ENCODE data around the gene CDX2.

The CDX2 gene

GRCh38 chr13:27991881-27992280 lies 22.8 kb upstream of the CDX2 start:
- no peak overlapping the region for H3K4me3 Mint-ChIP-seq
- peaks cover 22% of the 10 kb centered on the region for H3K27me3 Mint-ChIP-seq (ENCODE audit: low read depth, poor library complexity)
- H3K36me3 Mint-ChIP-seq (ENCODE audit: low read depth): no peaks in the 10 kb centered on the region
- DNase-seq: no peak
- no peak overlapping the region for H3K27ac Mint-ChIP-seq
- H3K9me3 Mint-ChIP-seq: no peaks in the 10 kb centered on the region
- H3K4me1 Mint-ChIP-seq: peaks cover 17% of the 10 kb centered on the region
- TF ChIP-seq, protein P1, sequence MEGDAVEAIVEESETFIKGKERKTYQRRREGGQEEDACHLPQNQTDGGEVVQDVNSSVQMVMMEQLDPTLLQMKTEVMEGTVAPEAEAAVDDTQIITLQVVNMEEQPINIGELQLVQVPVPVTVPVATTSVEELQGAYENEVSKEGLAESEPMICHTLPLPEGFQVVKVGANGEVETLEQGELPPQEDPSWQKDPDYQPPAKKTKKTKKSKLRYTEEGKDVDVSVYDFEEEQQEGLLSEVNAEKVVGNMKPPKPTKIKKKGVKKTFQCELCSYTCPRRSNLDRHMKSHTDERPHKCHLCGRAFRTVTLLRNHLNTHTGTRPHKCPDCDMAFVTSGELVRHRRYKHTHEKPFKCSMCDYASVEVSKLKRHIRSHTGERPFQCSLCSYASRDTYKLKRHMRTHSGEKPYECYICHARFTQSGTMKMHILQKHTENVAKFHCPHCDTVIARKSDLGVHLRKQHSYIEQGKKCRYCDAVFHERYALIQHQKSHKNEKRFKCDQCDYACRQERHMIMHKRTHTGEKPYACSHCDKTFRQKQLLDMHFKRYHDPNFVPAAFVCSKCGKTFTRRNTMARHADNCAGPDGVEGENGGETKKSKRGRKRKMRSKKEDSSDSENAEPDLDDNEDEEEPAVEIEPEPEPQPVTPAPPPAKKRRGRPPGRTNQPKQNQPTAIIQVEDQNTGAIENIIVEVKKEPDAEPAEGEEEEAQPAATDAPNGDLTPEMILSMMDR (IDR thresholded peaks at IDR 0.05): no peak

DNA sequence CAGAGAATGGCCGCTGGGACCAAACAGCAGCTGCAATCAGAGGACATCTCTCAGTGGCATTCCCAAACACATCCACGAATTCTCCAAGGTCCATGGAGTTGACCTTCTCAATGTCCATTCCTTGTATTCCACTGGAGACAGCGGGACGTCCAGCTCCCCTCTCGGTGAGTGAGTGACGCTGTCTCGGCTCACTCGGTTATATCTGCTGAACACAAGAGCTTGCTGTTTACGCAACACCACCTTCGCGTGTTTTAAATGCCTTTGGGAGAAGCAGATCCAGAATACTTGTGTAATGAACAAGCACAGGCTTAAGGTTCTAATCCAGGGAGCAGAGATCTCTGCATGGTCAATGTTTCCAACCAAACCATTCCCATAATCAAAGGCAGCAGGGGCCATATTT lies 19.4 kb upstream of the CDX2 start, which contains the start of gene URAD:
Gene URAD (minus strand): TSS at position 174 of the 400 bp plus-strand sequence. CDS start 56 bp downstream, at position 118.
- H3K4me3 Mint-ChIP-seq: no peak within 1 kb of the TSS
- H3K27me3 Mint-ChIP-seq (ENCODE audit: low read depth, poor library complexity): peaks cover 16% of the 10 kb centered on the region
- TF ChIP-seq, protein P1 (IDR thresholded peaks at IDR 0.05): no peak
- H3K27ac Mint-ChIP-seq: peak within 1 kb of the TSS; percentile 33
- H3K4me1 Mint-ChIP-seq: peaks cover 26% of the 10 kb centered on the region
- DNase-seq: no peak
- no peaks in the 10 kb centered on the region for H3K9me3 Mint-ChIP-seq
- no peaks in the 10 kb centered on the region for H3K36me3 Mint-ChIP-seq (ENCODE audit: low read depth)

DNA sequence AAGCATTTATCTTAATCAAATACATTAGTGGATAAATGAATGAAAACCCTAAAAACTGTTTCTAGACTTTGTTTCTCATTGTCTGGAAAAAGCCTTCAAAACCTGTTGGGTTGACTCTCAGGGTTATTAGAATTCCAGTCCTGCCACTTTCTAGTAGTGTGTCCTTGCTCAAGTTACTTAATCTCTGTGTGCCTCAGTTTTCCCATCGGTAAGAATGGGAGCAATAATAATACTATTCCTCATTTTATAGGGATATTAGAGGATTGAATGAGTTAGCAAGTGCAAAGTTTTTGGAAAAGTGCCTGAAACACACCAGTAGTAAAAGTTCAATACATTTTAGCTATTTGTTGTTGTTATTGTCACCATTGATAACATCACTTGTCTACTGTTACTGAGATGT lies 16.5 kb upstream of the CDX2 start:
- Mint-ChIP-seq H3K36me3 (ENCODE audit: low read depth) (no peaks in the 10 kb centered on the region), H3K9me3 (no peaks in the 10 kb centered on the region), H3K27ac (no peak overlapping the region), H3K4me1 (peaks cover 21% of the 10 kb centered on the region), H3K27me3 (ENCODE audit: low read depth, poor library complexity) (peaks cover 40% of the 10 kb centered on the region), H3K4me3 (no peak overlapping the region)
- DNase-seq: no peak
- TF ChIP-seq, protein P1 (IDR thresholded peaks at IDR 0.05): no peak

GRCh38 chr13:27982361-27982760 lies 13.2 kb upstream of the CDX2 start:
- H3K9me3 Mint-ChIP-seq: no peaks in the 10 kb centered on the region
- H3K27me3 Mint-ChIP-seq (ENCODE audit: low read depth, poor library complexity): peaks cover 52% of the 10 kb centered on the region
- peaks cover 45% of the 10 kb centered on the region for H3K4me1 Mint-ChIP-seq
- DNase-seq: no peak
- H3K27ac Mint-ChIP-seq: no peak overlapping the region
- no peaks in the 10 kb centered on the region for H3K36me3 Mint-ChIP-seq (ENCODE audit: low read depth)
- H3K4me3 Mint-ChIP-seq: no peak overlapping the region
- TF ChIP-seq, protein P1 (IDR thresholded peaks at IDR 0.05): no peak

- H3K36me3 Mint-ChIP-seq (ENCODE audit: low read depth): no peaks in the 10 kb centered on the region
- H3K27me3 Mint-ChIP-seq (ENCODE audit: low read depth, poor library complexity): peaks cover 51% of the 10 kb centered on the region
- H3K27ac Mint-ChIP-seq: no peak overlapping the region
These were observed 12.0 kb upstream of the CDX2 start for GRCh38 chr13:27981006-27981708.

More at GRCh38 chr13:27981006-27981708, 12.0 kb upstream of the CDX2 start:
- no peak for DNase-seq
- H3K4me3 Mint-ChIP-seq: peak overlapping the region; percentile 79
- H3K9me3 Mint-ChIP-seq: no peaks in the 10 kb centered on the region
- TF ChIP-seq, protein P1 (IDR thresholded peaks at IDR 0.05): no peak
- peaks cover 44% of the 10 kb centered on the region for H3K4me1 Mint-ChIP-seq
